Endothelial cell of umbilical vein (primary cell): ENCODE data around the gene MRPS23. TPM values are rescaled to one million over a fixed set of nuclear protein-coding genes. Genes with fewer than 3 reads are reported as not detected.

Source experiments
- BruUV-seq: library from RNA; stranded (reverse); fragments of 400-500 nt; replicated peaks from 2 replicates; lab custom pipeline; 2021; lab: Mats Ljungman, UMichigan
- CTCF ChIA-PET: fragments of 300-600, 350-600 bp; sonication (Branson Sonifier 250); formaldehyde crosslinking; loops from one replicate; lab custom pipeline; 2021; ENCODE audit warnings: antibody characterized with exemption, inconsistent platforms; lab: Charles Lee
- POLR2A ChIA-PET: fragments of 300-600, 350-600 bp; sonication (Branson Sonifier 250); formaldehyde crosslinking; loops from one replicate; lab custom pipeline; 2021; ENCODE audit warnings: antibody characterized with exemption, inconsistent platforms; lab: Charles Lee
- DNase-seq: peaks from one replicate; pipeline ENCODE4 v3.0.0-alpha.2; 2011; ENCODE audit warnings: low read depth, low spot score
- FAIRE-seq: peaks from 2 replicates; lab custom pipeline; 2011; peaks lifted over from hg19 to GRCh38; lab: Jason Lieb, UNC
- H2AFZ ChIP-seq: 2 replicates; pipeline ENCODE4 v1.6.0; 2012; ENCODE audit warnings: low read depth, low read length, control low read depth, inconsistent platforms
- H3K27ac ChIP-seq: 2 replicates; pipeline ENCODE4 v1.5.1; 2011; ENCODE audit warnings: low read depth, mild to moderate bottlenecking, control low read depth, low read length, moderate library complexity; ENCODE audit not compliant: insufficient read depth
- H3K27me3 ChIP-seq, 2 experiments: 2 replicates each; pipeline versions ENCODE4 v1.6.0 to v1.6.1; 2011; ENCODE audit warnings: low read length in 2 of 2, mixed read lengths in 1 of 2; ENCODE audit not compliant: control insufficient read depth in 2 of 2, insufficient read depth in 2 of 2
- H3K36me3 ChIP-seq, 2 experiments: 2 replicates in 1 of 2; 3 replicates in 1 of 2; pipeline ENCODE4 v1.5.1; 2011; ENCODE audit warnings: low read length in 2 of 2, mild to moderate bottlenecking in 1 of 2, moderate library complexity in 1 of 2; ENCODE audit not compliant: control insufficient read depth in 2 of 2, insufficient read depth in 2 of 2; ENCODE audit errors: extremely low read depth in 1 of 2
- H3K4me1 ChIP-seq: 3 replicates; pipeline ENCODE4 v1.5.1; 2011; ENCODE audit warnings: mild to moderate bottlenecking, low read length; ENCODE audit not compliant: control insufficient read depth, insufficient read depth; ENCODE audit errors: extremely low read depth
- H3K4me2 ChIP-seq: 2 replicates; pipeline ENCODE4 v1.6.1; 2011; ENCODE audit warnings: low read length, control low read depth, mixed read lengths; ENCODE audit not compliant: insufficient read depth
- H3K4me3 ChIP-seq, 3 experiments: fragments of 200-600 bp in 1 of 3; sonication (generic), shearing (Covaris generic) in 1 of 3; replicated peaks in 1 of 3; 2 replicates each; pipeline ENCODE4 v1.5.1; 2011 to 2016; ENCODE audit warnings: control low read depth in 3 of 3, low read length in 3 of 3, mild to moderate bottlenecking in 2 of 3, inconsistent platforms in 1 of 3, low read depth in 1 of 3, moderate library complexity in 1 of 3; ENCODE audit not compliant: insufficient read depth in 1 of 3
- H3K79me2 ChIP-seq: 2 replicates; pipeline ENCODE4 v1.6.0; 2012; ENCODE audit warnings: low read length, inconsistent platforms; ENCODE audit not compliant: control insufficient read depth, insufficient read depth
- H3K9ac ChIP-seq: replicated peaks from 2 replicates; pipeline ENCODE3; 2011; ENCODE audit warnings: low read length, control low read depth; ENCODE audit not compliant: insufficient read depth; ENCODE audit errors: extremely low read depth
- H3K9me1 ChIP-seq: replicated peaks from 3 replicates; pipeline ENCODE4 v1.6.0; 2011; ENCODE audit warnings: mild to moderate bottlenecking, low read length; ENCODE audit not compliant: control insufficient read depth, insufficient read depth; ENCODE audit errors: extremely low read depth
- H3K9me3 ChIP-seq: replicated peaks from 2 replicates; pipeline ENCODE4 v1.5.1; 2012; ENCODE audit warnings: low read length, inconsistent platforms; ENCODE audit not compliant: control insufficient read depth, insufficient read depth
- H4K20me1 ChIP-seq: replicated peaks from 2 replicates; pipeline ENCODE3; 2011; ENCODE audit warnings: mild to moderate bottlenecking, low read length; ENCODE audit not compliant: control insufficient read depth, insufficient read depth; ENCODE audit errors: extremely low read depth
- GATA2 ChIP-seq: IDR thresholded peaks from 2 replicates; pipeline ENCODE4 v1.7.0; 2011; ENCODE audit warnings: low read depth, mild to moderate bottlenecking, moderate library complexity, mixed read lengths, low read length; ENCODE audit not compliant: insufficient read length, insufficient read depth
- JUN ChIP-seq: IDR thresholded peaks from 2 replicates; pipeline ENCODE4 v1.6.1; 2011; ENCODE audit warnings: borderline replicate concordance, low read depth; ENCODE audit not compliant: insufficient read length, insufficient read depth
- MYC ChIP-seq: IDR thresholded peaks from one replicate; pipeline ENCODE4 v1.6.1; 2011; ENCODE audit warnings: mild to moderate bottlenecking, low read depth, low read length
- POLR2AphosphoS5 ChIP-seq: IDR thresholded peaks from 2 replicates; pipeline ENCODE4 v1.6.1; 2012; ENCODE audit warnings: low read depth, mild to moderate bottlenecking, control low read depth, low read length, moderate library complexity; ENCODE audit not compliant: insufficient read depth
- dilution Hi-C: fragments of 300-500 bp; cut with MboI; formaldehyde crosslinking; loops from one replicate; pipeline ENCODE4 v1.15.0; 2019; ENCODE audit warnings: low sequenced_read_pairs; ENCODE audit not compliant: extremely low pct_ligation_motif_present
- intact Hi-C: fragments of 100-400 bp; cut with micrococcal nuclease; formaldehyde crosslinking; loops from one replicate; pipeline ENCODE4 v1.10.0; 2022
- polyA plus RNA-seq, 4 experiments: library from polyadenylated mRNA; depleted of rRNA in 3 of 4; stranded (reverse) in 3 of 4; unstranded in 1 of 4; fragments of >200 nt; gene quantifications; 2 replicates each; pipeline versions ENCODE4 v1.2.1 to v1.2.3, GENCODE V29; 2011 to 2012; ENCODE audit warnings: missing spikeins in 1 of 4
- total RNA-seq: library from RNA; stranded (reverse); gene quantifications from 2 replicates; pipeline ENCODE4 v1.2.3, GENCODE V29; 2021
- TF ChIP-seq, protein P1 (sequence below), 2 donors: IDR thresholded peaks; 1 replicate in 1 of 2; 2 replicates in 1 of 2; pipeline ENCODE4 v1.5.1; 2011; ENCODE audit warnings: low read length in 2 of 2, mild to moderate bottlenecking in 2 of 2, moderate library complexity in 2 of 2, control low read depth in 1 of 2, inconsistent platforms in 1 of 2, low read depth in 1 of 2; ENCODE audit not compliant: insufficient read depth in 1 of 2; ENCODE audit errors: extremely low read depth in 1 of 2

MRPS23 gene
- total and polyA plus RNA-seq, 2 donors (not counting 3 experiments of a cell fraction or from before 2014, with no cell fraction given), result 39.9 to 46.2 TPM

DNA sequence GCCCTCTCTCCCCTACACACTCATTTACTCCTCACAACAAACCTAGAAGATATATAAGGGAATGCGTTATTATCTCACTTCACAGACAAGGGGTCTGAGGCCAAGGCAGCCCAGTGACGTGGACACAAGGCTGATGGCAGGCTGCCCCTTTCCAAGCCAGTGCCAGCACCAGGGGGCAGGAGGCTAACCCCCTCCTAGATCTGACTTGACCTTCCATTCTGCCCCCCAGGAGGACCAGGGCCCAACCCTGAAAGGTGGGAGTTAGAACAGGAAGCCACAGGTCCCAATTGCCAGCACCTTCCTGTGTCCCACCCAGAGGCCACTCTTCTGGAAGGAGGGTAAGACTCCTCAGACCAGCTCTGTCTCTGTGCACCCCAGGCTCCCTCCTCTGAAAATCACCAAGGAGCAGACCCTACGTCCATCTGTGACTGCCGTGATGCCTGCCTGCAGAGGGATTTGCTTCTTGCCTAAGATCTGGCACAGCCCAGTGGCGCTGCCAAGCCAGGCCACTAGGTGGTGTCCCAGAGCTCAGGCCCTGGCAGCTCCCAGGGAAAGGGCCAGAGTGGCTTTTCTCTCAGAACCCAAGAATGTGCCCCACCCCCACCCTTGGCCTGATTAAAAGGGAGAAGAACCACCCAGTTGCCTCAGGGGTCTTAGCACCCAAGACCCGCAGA is 42.4 kb upstream of the MRPS23 start:
- peak overlapping the region; percentile 70 for H3K27ac ChIP-seq
- H3K27me3 ChIP-seq, result no peaks in the 10 kb centered on the region
- H3K4me3 ChIP-seq, result no peak overlapping the region
- H3K4me2 ChIP-seq, result no peak overlapping the region
- H3K9ac ChIP-seq, result no peak overlapping the region
- peaks cover 26% of the 10 kb centered on the region for H3K4me1 ChIP-seq
- POLR2A ChIA-PET, result interaction anchor here (0.7 to 1.1 kb wide), 4 partner anchors 18 to 96 kb away, joined by 3 to 5 read pairs (median 4); partner anchors contain the start of genes CUEDC1 and VEZF1
- H3K36me3 ChIP-seq, result no peaks in the 10 kb centered on the region
- FAIRE-seq (peak; percentile 94), DNase-seq (peak; percentile 87)
- H3K9me1 ChIP-seq, result no peaks in the 10 kb centered on the region
- no TSS peak for BruUV-seq
- intact Hi-C loops, result loop anchor here (1.0 to 2.0 kb wide), 8 partner anchors 11 to 221 kb away; partner anchors contain the start of genes CUEDC1 and VEZF1
- no peaks in the 10 kb centered on the region for H3K9me3 ChIP-seq
- TF ChIP-seq, protein P1, sequence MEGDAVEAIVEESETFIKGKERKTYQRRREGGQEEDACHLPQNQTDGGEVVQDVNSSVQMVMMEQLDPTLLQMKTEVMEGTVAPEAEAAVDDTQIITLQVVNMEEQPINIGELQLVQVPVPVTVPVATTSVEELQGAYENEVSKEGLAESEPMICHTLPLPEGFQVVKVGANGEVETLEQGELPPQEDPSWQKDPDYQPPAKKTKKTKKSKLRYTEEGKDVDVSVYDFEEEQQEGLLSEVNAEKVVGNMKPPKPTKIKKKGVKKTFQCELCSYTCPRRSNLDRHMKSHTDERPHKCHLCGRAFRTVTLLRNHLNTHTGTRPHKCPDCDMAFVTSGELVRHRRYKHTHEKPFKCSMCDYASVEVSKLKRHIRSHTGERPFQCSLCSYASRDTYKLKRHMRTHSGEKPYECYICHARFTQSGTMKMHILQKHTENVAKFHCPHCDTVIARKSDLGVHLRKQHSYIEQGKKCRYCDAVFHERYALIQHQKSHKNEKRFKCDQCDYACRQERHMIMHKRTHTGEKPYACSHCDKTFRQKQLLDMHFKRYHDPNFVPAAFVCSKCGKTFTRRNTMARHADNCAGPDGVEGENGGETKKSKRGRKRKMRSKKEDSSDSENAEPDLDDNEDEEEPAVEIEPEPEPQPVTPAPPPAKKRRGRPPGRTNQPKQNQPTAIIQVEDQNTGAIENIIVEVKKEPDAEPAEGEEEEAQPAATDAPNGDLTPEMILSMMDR (IDR thresholded peaks at IDR 0.05; ENCODE audit: extremely low read depth in 1 of 2, insufficient read depth in 1 of 2, low read depth in 1 of 2, low read length in 2 of 2), result peak; percentile 99
- TF ChIP-seq MYC, result no peak
- CTCF ChIA-PET, result interaction anchor here (0.8 to 6.1 kb wide), 26 partner anchors 11 to 107 kb away, joined by 3 to 67 read pairs (median 6); partner anchors contain the start of genes CUEDC1 and VEZF1
- no peak overlapping the region for H2AFZ ChIP-seq
- H4K20me1 ChIP-seq, result no peaks in the 10 kb centered on the region
- no peaks in the 10 kb centered on the region for H3K79me2 ChIP-seq
- dilution Hi-C loops, result no loop called here

DNA sequence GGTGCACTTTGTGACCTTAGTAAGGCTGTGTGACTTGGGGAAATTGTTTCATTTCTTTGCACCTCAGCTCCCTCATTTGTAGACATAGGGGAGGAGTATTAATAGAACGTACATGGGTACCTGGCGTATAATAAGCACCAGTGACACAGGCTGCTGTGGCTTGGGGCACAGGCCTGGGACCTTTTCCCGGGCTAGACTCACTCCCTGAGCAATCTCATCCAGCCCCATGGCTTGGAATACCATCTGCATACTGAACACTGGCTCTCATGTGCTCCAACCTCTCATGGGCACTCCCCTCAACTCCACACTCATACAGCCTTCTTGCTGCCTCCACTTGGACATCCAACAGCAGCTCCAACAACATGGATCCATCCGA is 41.0 kb upstream of the MRPS23 start:
- no peak for DNase-seq
- H3K79me2 ChIP-seq, result no peaks in the 10 kb centered on the region
- FAIRE-seq, result no peak
- H3K36me3 ChIP-seq, result no peaks in the 10 kb centered on the region
- H3K4me1 ChIP-seq, result peaks cover 26% of the 10 kb centered on the region
- H3K9me1 ChIP-seq, result no peaks in the 10 kb centered on the region
- no TSS peak for BruUV-seq
- H3K27me3 ChIP-seq, result no peaks in the 10 kb centered on the region
- CTCF ChIA-PET, result interaction anchor here (0.7 to 6.1 kb wide), 14 partner anchors 11 to 109 kb away, joined by 3 to 67 read pairs (median 6); partner anchors contain the start of gene CUEDC1
- H2AFZ ChIP-seq, result no peak overlapping the region
- H3K9me3 ChIP-seq, result no peaks in the 10 kb centered on the region
- dilution Hi-C loops (no loop called here), intact Hi-C loops (loop anchor here (1.0 kb wide), 1 partner anchor 12 kb away; no protein-coding TSS in a partner anchor)
- H3K9ac ChIP-seq, result no peak overlapping the region
- POLR2A ChIA-PET, result no interaction called here
- H4K20me1 ChIP-seq, result no peaks in the 10 kb centered on the region
- peak overlapping the region; percentile 55 for H3K27ac ChIP-seq
- TF ChIP-seq POLR2AphosphoS5 (peak; percentile 7), GATA2 (no peak), JUN (no peak)
- no peak overlapping the region for H3K4me3 ChIP-seq
- no peak overlapping the region for H3K4me2 ChIP-seq
